GM12878 (cell line): ENCODE measurements around the gene FBXO42. TPM values are rescaled to one million over a fixed set of nuclear protein-coding genes. Genes with fewer than 3 reads are reported as not detected.

ENCODE experiments used
- CUX1 ChIP-seq: IDR thresholded peaks from 2 replicates; pipeline ENCODE4 v1.6.1; 2012; ENCODE audit warnings: improper control_type of control experiment, low read depth, low read length; ENCODE audit not compliant: insufficient replicate concordance
- MYB ChIP-seq: fragments of 150-350 bp; IDR thresholded peaks from 2 replicates; pipeline ENCODE4 v1.6.1; 2014; ENCODE audit warnings: mild to moderate bottlenecking, low read depth, low read length, borderline replicate concordance
- MYC ChIP-seq: IDR thresholded peaks from 2 replicates; pipeline ENCODE4 v1.6.1; 2011; ENCODE audit warnings: mild to moderate bottlenecking, low read length, moderate library complexity, inconsistent platforms; ENCODE audit not compliant: insufficient read depth, insufficient replicate concordance, insufficient read length, severe bottlenecking
- NFIC ChIP-seq: IDR thresholded peaks from 2 replicates; pipeline ENCODE4 v1.6.1; 2012; ENCODE audit warnings: low read depth, mild to moderate bottlenecking, inconsistent platforms, low read length, moderate library complexity
- RB1 ChIP-seq: fragments of 450-650 bp; formaldehyde crosslinking; IDR thresholded peaks from 2 replicates; pipeline ENCODE4 v1.6.1; 2017; ENCODE audit warnings: mild to moderate bottlenecking, borderline replicate concordance
- RBBP5 ChIP-seq: fragments of 200-600 bp; sonication (generic); conservative IDR thresholded peaks from 2 replicates; pipeline ENCODE4 v1.6.1; 2016
- RFX5 ChIP-seq: IDR thresholded peaks from 2 replicates; pipeline ENCODE4 v1.6.1; 2011; ENCODE audit warnings: low read depth, low read length, improper control_type of control experiment
- SP1 ChIP-seq: IDR thresholded peaks from one replicate; pipeline ENCODE4 v1.6.1; 2011; ENCODE audit warnings: low read depth, low read length
- ZNF384 ChIP-seq: IDR thresholded peaks from 2 replicates; pipeline ENCODE4 v1.6.1; 2012; ENCODE audit warnings: low read depth, mild to moderate bottlenecking, low read length, improper control_type of control experiment, borderline replicate concordance
- polyA plus RNA-seq, 11 experiments: library from polyadenylated mRNA; depleted of rRNA in 4 of 11; unstranded in 6 of 11; stranded (reverse) in 5 of 11; fragments of >200 nt; fragmentation: Nextera tagmentation in 4 of 11; fragmentation: Illumina TruSeq in 1 of 11; extraction: Ambion mirVana in 4 of 11; extraction: Trizol in 1 of 11; gene quantifications; 1 replicate in 1 of 11; 2 replicates in 10 of 11; pipeline versions ENCODE4 v1.2.1 to v1.2.3, GENCODE V29; 2011 to 2016; ENCODE audit warnings: inconsistent platforms in 2 of 11, missing spikeins in 2 of 11, low read depth in 1 of 11
- total RNA-seq, 4 experiments: library from RNA; depleted of rRNA in 3 of 4; stranded (reverse); fragments of >200 nt in 3 of 4; fragmentation: Illumina TruSeq in 1 of 4; extraction: Trizol in 1 of 4; gene quantifications; 2 replicates each; pipeline versions ENCODE4 v1.2.1 to v1.2.3, GENCODE V29; 2013 to 2021

The FBXO42 gene
- total and polyA plus RNA-seq, 10 of the 15 experiments (the other 5 are each of a cell fraction or from before 2014, with no cell fraction given), result 6.1 to 23.8 (median 15.2) TPM

GRCh38 chr1:16383888-16384287, 31.6 kb upstream of the FBXO42 start (continued):
- TF ChIP-seq RFX5 (no peak), ZNF384 (no peak), CUX1 (no peak), RBBP5 (no peak), MYC (no peak), RB1 (no peak), NFIC (no peak), SP1 (no peak), MYB (no peak)
